ENCODE measurements around the gene LONP1.

LONP1 gene

GRCh38 chr19:5692723-5693194 lies 27.2 kb downstream of the LONP1 start:
- peak overlapping the region; percentile 68 for H3K4me2 ChIP-seq (ENCODE audit: low read length)
- H3K27ac ChIP-seq (ENCODE audit: low read depth, low read length), result no peak overlapping the region
- H3K27me3 ChIP-seq (ENCODE audit: control insufficient read depth, low read length), result no peaks in the 10 kb centered on the region
- no peaks in the 10 kb centered on the region for H3K9me3 ChIP-seq (ENCODE audit: control insufficient read depth, insufficient read depth, low read length)
- H3K36me3 ChIP-seq (ENCODE audit: control insufficient read depth, low read length), result peaks cover 71% of the 10 kb centered on the region
- peaks cover 11% of the 10 kb centered on the region for H4K20me1 ChIP-seq (ENCODE audit: control insufficient read depth, insufficient read depth, low read depth, low read length)
- H3F3A ChIP-seq (ENCODE audit: control insufficient read depth, insufficient read depth), result peaks cover 22% of the 10 kb centered on the region
- peaks cover 19% of the 10 kb centered on the region for H3K4me1 ChIP-seq (ENCODE audit: control insufficient read depth, low read length)
- TF ChIP-seq EZH2phosphoT487 (IDR thresholded peaks at IDR 0.05; ENCODE audit: borderline replicate concordance, low read length), result no peak
- no peak for TF ChIP-seq CTCF (IDR thresholded peaks at IDR 0.05; ENCODE audit: low read depth, low read length, poor library complexity, severe bottlenecking)
- peaks cover 47% of the 10 kb centered on the region for H3K79me2 ChIP-seq (ENCODE audit: control insufficient read depth, low read length)
- no peaks in the 10 kb centered on the region for H3K9me2 ChIP-seq (replicated peaks; ENCODE audit: control insufficient read depth, low read length)
- H3K4me3 ChIP-seq (ENCODE audit: low read length), result peak overlapping the region; percentile 99; the same call in 1 of the 2 replicates

DNA sequence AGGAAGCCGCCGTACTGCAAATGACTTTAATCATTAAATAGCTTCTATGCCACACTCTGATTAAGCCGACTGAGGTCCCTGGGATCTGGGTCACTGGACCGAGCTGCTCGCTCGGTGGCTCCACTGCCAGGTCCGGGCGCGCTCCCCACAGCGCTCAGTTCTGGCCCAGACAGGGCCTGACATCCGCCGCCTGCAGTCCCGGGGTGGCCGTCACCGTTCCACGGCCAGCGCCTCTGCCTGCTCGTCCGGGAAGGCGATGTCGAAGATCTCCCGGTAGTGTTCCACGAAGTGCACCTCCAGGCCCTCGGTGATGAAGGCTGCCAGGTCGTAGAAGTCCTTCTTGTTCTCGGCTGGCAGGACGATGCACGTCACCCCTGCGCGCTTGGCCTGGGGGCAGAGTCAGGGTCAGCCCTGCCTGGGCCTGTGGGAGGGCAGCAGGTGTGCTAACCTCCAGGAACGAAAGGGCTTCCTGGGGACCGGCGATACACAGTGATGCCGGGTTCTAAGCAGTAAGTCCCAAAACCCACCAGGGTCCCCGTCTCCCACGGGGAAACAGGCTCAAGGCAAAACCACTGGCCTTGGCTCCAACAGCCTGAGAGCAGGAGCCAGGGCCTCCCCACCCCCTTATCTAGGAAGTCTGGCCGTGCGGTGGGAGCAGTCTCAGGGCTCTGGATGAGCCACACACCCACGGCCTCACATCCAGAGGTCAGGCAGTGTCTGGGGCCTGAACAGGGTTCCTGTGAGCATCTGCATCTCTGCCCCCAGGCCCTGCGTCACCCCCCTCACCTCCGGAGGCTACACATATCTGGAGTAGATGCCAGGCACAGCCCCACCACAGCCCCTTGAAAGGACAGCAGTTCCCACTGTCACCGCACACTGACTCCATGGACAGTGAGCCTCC lies 27.9 kb downstream of the LONP1 start:
- peak overlapping the region; percentile 99 for H3K4me3 ChIP-seq (ENCODE audit: low read length)
- H3K27ac ChIP-seq (ENCODE audit: low read depth, low read length), result no peak overlapping the region
- peak overlapping the region; percentile 68 for H3K4me2 ChIP-seq (ENCODE audit: low read length)
- no peaks in the 10 kb centered on the region for H3K27me3 ChIP-seq (ENCODE audit: control insufficient read depth, low read length)
- peaks cover 11% of the 10 kb centered on the region for H4K20me1 ChIP-seq (ENCODE audit: control insufficient read depth, insufficient read depth, low read depth, low read length)
- TF ChIP-seq EZH2phosphoT487 (IDR thresholded peaks at IDR 0.05; ENCODE audit: borderline replicate concordance, low read length) (no peak), CTCF (IDR thresholded peaks at IDR 0.05; ENCODE audit: low read depth, low read length, poor library complexity, severe bottlenecking) (no peak)
- peaks cover 47% of the 10 kb centered on the region for H3K79me2 ChIP-seq (ENCODE audit: control insufficient read depth, low read length)
- peaks cover 69% of the 10 kb centered on the region for H3K36me3 ChIP-seq (ENCODE audit: control insufficient read depth, low read length)
- no peaks in the 10 kb centered on the region for H3K9me3 ChIP-seq (ENCODE audit: control insufficient read depth, insufficient read depth, low read length)
- no peaks in the 10 kb centered on the region for H3K9me2 ChIP-seq (replicated peaks; ENCODE audit: control insufficient read depth, low read length)
- H3F3A ChIP-seq (ENCODE audit: control insufficient read depth, insufficient read depth), result peaks cover 22% of the 10 kb centered on the region
- H3K4me1 ChIP-seq (ENCODE audit: control insufficient read depth, low read length), result peaks cover 19% of the 10 kb centered on the region

DNA sequence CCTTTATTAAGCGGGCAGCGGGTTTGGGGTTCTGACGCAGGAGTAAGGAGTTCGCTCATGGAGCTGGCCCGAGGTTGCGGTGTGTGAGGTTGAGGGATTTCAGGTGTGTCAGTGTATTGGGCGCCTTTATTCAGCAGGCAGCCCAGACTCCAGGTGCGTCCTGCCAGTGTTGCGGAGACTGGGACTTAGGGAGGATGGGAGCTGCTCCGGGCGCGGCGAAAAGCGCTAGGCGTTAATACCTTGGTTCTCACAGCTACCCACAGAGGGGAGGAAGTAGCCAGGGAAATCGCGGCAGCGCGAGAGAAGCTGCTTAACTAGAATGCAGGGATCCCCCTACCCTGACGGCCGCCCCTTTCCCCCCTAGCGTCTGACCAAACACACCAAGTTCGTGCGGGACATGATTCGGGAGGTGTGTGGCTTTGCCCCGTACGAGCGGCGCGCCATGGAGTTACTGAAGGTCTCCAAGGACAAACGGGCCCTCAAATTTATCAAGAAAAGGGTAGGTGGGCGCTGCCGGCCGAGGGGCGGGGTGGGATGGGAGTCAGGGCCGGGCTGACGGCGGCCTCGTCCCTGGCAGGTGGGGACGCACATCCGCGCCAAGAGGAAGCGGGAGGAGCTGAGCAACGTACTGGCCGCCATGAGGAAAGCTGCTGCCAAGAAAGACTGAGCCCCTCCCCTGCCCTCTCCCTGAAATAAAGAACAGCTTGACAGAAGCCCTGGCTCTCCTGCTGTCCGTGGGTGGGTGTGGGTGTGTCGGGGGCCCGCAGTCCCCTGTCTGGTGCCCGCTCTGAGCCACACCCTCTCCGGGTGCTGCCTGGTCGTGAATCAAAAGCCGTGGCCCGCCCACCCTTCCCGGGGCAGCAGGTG lies 28.8 kb downstream of the LONP1 start:
- H3K4me2 ChIP-seq (ENCODE audit: low read length), result peak overlapping the region; percentile 68
- peaks cover 60% of the 10 kb centered on the region for H3K36me3 ChIP-seq (ENCODE audit: control insufficient read depth, low read length)
- H3K4me3 ChIP-seq (ENCODE audit: low read length), result peak overlapping the region; percentile 99
- H3K9me2 ChIP-seq (replicated peaks; ENCODE audit: control insufficient read depth, low read length), result no peaks in the 10 kb centered on the region
- H3K4me1 ChIP-seq (ENCODE audit: control insufficient read depth, low read length), result peaks cover 24% of the 10 kb centered on the region
- no peaks in the 10 kb centered on the region for H3K27me3 ChIP-seq (ENCODE audit: control insufficient read depth, low read length)
- peaks cover 22% of the 10 kb centered on the region for H3F3A ChIP-seq (ENCODE audit: control insufficient read depth, insufficient read depth)
- peaks cover 47% of the 10 kb centered on the region for H3K79me2 ChIP-seq (ENCODE audit: control insufficient read depth, low read length)
- H3K9me3 ChIP-seq (ENCODE audit: control insufficient read depth, insufficient read depth, low read length), result no peaks in the 10 kb centered on the region
- peaks cover 11% of the 10 kb centered on the region for H4K20me1 ChIP-seq (ENCODE audit: control insufficient read depth, insufficient read depth, low read depth, low read length)
- H3K27ac ChIP-seq (ENCODE audit: low read depth, low read length), result peak overlapping the region; percentile 84
- TF ChIP-seq CTCF (IDR thresholded peaks at IDR 0.05; ENCODE audit: low read depth, low read length, poor library complexity, severe bottlenecking) (no peak), EZH2phosphoT487 (IDR thresholded peaks at IDR 0.05; ENCODE audit: borderline replicate concordance, low read length) (no peak)

Data from DOHH2 (cell line).